GM19025 (cell line): ENCODE measurements around the gene KLF2.
"Not testable (repeated sequence)": the region's sequence is repeated elsewhere in the genome, so short reads cannot be mapped to it uniquely, and the experiment has no call there.

Experiments
- ATAC-seq: cut with Tn5 transposase; IDR thresholded peaks from one replicate; pipeline ENCODE4 v1.9.1; 2021; ENCODE audit warnings: mild to moderate bottlenecking, low read depth, moderate library complexity; ENCODE audit not compliant: unreplicated experiment

KLF2 gene

GRCh38 chr19:16324384-16325160 lies at the start of gene KLF2:
Gene KLF2 (plus strand): TSS chr19:16324826. CDS start chr19:16324924, 98 bp downstream.
- peak; percentile 76 for ATAC-seq

- no peak for ATAC-seq
These were observed 44.3 kb upstream of the KLF2 start for GRCh38 chr19:16280306-16280705.

DNA sequence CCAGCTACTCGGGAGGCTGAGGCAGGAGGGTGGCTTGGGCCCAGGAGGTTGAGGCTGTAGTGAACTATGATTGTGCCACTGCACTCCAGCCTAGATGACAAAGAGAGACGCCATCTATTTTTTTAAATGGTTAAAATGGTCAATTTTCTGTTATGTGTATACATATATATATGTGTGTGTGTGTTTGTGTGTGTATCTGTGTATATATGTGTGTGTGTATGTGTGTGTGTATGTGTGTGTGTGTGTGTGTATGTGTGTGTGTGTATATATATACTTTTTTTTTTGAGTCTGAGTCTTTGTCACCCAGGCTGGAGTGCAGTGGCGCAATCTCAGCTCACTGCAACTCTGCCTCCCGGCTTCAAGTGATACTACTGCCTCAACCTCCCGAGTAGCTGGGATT lies 42.9 kb upstream of the KLF2 start:
- ATAC-seq = no peak

GRCh38 chr19:16283210-16284061 lies 41.2 kb upstream of the KLF2 start:
- ATAC-seq = no peak

DNA sequence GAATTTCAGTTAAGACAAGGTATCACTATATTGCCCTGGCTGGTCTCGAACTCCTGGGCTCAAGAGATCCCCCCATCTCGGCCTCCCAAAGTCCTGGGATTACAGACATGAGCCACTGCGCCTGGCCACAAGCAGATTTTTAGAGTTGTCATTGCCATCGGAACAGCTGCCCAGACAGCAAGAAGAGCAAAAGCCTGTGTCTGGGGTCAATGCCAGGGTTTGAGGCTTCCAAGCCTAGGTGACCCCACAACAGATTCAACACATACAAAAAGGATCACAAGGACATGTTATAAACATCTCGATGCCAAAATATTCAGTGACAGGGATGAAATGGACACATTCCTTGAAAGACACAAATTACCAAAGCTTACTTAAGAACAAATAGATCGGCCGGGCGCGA lies 40.1 kb upstream of the KLF2 start:
- no peak for ATAC-seq

GRCh38 chr19:16285079-16285478 lies 39.5 kb upstream of the KLF2 start:
- not testable (repeated sequence) for ATAC-seq

GRCh38 chr19:16285769-16286498 lies 38.7 kb upstream of the KLF2 start:
- ATAC-seq = no peak

GRCh38 chr19:16288544-16288943 lies 36.1 kb upstream of the KLF2 start:
- ATAC-seq = no peak

DNA sequence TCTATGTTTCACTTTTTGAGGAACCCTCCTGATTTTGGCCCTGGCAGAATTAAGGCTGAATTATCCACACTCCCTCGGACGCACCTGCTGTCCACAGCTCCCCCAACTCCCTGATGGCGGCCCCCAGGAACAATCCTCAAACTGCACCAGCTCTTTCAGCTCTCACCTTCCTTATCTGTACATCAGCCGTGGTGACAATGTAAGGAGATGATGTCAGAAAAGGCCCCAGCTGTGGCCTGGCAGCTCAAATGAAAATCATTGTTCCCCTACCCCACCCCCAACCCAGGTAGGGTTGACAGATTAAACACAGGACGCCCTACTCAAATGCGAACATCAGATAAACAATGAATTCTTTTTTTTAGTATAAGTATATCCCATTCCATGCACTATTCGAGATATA lies 35.0 kb upstream of the KLF2 start:
- ATAC-seq = no peak

DNA sequence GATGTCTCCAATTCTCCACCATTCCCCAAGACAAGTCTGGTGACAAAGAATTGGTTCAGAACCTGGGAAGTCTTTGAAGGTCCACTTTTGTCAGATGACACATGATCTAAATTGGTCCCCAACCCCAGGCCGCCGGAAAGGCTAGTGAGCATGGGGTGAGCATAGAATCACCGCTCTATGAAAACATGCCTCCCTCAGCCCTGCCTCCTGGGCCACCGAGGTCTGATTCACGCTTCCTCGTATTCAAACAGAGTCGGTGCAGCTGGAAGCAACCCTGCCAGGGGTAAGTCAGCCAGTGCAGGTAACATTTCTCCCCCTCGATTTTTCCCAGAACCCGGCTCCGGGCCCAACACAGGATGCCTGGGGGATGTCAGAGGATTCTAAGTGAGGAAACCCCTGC lies 33.9 kb upstream of the KLF2 start:
- no peak for ATAC-seq

- no peak for ATAC-seq
These were observed 31.2 kb upstream of the KLF2 start for GRCh38 chr19:16293118-16294091.

- no peak for ATAC-seq
These were observed 29.6 kb upstream of the KLF2 start for GRCh38 chr19:16295057-16295456.

DNA sequence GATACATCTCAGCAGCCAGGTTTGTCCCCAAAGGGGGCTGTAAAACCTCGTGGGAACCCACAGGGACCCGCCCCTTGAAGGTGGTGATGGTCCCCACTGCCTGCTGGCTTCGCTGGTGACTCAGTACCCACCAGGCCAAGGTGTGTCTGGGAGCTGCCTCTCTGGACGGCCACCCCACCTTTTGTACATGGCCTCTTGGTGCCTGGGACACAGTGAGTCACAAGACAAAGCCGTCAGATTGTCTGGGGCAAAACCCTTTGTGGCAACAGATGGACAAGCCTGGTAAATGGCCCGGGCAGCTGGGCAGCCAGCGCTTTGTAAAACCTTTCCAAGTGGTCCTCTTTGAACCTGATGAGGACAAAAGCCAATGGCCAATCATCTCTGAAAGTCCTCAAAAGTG lies 27.9 kb upstream of the KLF2 start:
- no peak for ATAC-seq

GRCh38 chr19:16297575-16298178 lies 26.9 kb upstream of the KLF2 start:
- ATAC-seq = no peak

GRCh38 chr19:16298334-16298733 lies 26.3 kb upstream of the KLF2 start:
- ATAC-seq = no peak

GRCh38 chr19:16301999-16302694 lies 22.5 kb upstream of the KLF2 start:
- ATAC-seq = no peak

DNA sequence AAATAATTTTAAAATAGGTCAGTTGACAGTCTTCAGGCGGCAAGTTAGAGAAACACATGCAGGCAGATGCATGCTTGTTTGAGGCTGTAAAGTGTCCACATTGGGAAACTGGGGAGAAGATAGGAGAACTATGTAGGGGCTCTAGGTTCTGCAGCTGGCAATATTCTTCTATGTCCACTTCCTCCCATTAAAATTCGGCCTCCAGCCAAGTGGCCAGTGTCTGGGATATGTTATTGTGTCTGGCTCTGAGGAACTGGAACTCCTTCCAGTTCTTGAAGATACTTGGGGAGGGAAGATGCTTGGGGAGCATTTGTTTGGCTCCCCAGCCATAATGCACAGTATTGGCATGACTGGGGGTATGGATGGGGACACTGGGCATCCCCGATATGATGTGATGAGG lies 20.9 kb upstream of the KLF2 start:
- no peak for ATAC-seq

DNA sequence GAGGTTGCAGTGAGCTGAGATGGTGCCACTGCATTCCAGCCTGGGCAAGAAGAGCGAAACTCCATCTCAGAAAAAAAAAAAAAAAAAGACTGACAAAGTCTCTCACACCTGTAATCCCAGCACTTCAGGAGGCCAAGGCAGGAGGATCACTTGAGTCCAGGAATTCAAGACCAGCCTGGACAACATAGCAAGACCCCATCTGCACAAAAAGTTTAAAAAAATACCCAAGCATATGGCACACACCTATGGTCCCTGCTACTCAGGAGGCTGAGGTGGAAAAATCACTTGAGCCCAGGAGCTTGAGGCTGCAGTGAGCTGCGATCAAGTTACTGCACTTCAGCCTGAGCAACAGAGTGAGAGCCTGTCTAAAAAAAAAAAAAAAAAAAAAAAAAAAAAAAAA lies 20.1 kb upstream of the KLF2 start:
- not testable (repeated sequence) for ATAC-seq

GRCh38 chr19:16305060-16305459 lies 19.6 kb upstream of the KLF2 start:
- not testable (repeated sequence) for ATAC-seq
